HG03558 (cell line): ENCODE measurements around the gene UVRAG.

Experiments
- ATAC-seq: cut with Tn5 transposase; IDR thresholded peaks from one replicate; pipeline ENCODE4 v1.9.1; 2021; ENCODE audit warnings: moderate number of reproducible peaks; ENCODE audit not compliant: unreplicated experiment; ENCODE audit errors: extremely low read depth

Gene UVRAG

GRCh38 chr11:75996523-75997442 is 181.8 kb downstream of the UVRAG start:
- no peak for ATAC-seq

DNA sequence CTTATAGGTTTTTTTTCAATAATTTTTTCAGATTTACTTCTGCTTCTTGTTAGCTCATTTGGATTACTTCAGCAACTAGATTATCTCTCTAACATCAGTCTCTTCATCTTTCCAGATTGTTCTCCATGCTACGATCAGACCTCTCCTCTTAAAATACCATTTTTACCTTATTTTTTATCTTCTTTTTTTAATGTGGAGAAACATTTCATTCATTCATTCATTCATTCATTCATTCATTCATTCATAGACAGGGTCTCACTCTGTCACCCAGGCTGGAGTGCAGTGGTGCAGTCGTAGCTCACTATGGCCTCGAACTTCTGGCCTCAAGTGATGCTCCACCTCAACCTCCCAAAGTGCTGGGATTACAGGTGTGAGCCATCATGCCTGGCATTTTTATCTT is 189.4 kb downstream of the UVRAG start:
- ATAC-seq, result no peak

DNA sequence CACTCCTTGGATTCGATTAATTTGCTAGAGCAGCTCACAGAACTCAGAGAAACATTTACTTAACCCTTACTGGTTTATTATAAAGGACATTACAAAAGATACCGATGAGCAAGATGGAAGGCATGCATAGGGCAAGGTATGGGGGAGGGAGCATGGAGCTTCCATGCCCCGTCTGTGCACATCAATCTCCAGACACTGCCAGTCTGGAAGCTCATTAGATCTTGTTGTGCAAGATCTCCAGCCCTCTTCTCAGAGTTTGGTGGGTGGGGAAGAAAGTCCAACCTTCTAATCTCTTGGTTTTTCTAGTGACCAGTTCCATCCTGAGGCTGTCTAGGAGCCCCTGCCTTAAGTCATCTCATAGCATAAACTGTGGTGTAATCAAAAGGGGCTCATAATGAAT is 190.7 kb downstream of the UVRAG start:
- ATAC-seq, result no peak

DNA sequence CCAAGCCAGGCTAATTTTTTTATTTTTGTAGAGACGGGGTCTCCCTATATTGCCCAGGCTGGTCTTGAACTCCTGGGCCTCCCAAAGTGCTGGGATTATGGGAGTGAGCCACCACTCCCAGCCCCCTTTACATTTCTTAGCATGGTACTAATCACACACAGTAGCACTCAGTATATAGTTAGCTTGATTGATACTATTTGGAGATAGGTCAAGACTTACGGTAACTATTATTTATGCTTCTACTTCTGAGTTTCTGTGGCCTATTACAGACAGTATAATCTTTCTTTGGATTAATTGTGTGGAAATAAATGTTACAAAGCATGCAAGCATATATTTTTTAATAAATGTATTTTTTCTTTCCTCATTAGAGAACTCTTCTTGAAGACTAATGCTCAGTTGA is 192.2 kb downstream of the UVRAG start:
- no peak for ATAC-seq

GRCh38 chr11:76008474-76008873 is 193.5 kb downstream of the UVRAG start:
- ATAC-seq, result no peak

- ATAC-seq, result no peak
Measured at GRCh38 chr11:76010051-76010450, 195.0 kb downstream of the UVRAG start.

- no peak for ATAC-seq
Measured at GRCh38 chr11:76013526-76013925, 198.5 kb downstream of the UVRAG start.

DNA sequence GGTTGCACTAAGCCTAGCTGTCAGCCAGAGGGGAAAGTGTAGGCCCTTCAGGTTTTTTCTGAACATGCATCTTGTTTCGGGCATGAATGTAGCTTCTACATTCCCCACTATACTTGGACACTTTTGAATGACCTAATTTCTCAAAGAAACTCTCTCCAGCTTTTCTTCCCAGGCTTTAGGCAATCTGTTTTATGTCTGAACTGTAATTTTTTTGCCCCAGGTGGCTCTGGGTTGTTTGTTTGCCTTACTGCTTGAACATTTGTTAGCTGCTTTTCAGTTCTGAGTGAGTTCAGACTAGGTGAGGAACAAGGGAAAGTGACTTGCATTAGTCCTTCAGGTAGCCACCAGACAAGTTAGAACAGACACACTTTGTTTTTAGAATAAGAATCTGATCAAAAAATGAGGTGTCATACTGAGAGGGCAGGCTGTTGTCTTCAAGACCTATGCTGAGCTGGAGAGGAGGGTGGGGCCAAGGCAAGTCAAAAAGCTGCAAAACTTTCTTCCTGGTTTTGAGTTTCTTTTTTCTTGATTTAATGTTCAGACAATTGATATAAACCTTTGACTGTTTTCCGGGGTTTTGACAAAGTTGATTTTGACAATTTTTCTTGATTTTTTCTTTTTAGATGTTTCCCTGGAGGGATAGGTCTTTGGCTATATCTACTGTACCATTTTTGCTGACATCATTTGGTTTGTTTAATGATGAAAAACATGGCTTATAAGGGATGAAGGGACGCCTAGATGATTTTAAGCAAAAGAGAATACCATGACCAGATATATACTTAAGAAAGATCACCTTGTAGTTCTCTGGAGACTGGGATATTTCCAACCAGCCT is 208.4 kb downstream of the UVRAG start:
- no peak for ATAC-seq

DNA sequence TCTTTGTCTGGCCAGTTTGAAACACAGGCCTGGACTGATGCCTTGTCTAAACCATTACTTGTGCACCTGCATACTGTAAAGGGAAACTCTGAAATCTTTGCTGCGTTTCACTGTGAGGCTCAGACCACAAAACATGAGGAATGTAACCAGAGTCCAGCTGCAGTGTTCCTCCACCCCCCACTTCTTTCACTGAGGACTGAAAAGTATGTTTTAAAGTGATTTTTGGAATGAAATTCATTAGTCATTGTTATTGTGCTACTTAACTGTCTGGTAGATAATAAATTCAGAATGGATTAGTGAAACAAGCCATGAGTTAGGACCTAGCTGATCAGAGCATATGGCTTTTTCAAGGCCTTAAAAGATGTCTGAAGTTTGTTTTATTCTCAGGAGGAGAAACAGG is 210.1 kb downstream of the UVRAG start:
- no peak for ATAC-seq

- no peak for ATAC-seq
Measured at GRCh38 chr11:76025817-76026216, 210.8 kb downstream of the UVRAG start.

GRCh38 chr11:76026281-76026680 is 211.3 kb downstream of the UVRAG start:
- no peak for ATAC-seq

- no peak for ATAC-seq
Measured at GRCh38 chr11:76026862-76027261, 211.9 kb downstream of the UVRAG start.

DNA sequence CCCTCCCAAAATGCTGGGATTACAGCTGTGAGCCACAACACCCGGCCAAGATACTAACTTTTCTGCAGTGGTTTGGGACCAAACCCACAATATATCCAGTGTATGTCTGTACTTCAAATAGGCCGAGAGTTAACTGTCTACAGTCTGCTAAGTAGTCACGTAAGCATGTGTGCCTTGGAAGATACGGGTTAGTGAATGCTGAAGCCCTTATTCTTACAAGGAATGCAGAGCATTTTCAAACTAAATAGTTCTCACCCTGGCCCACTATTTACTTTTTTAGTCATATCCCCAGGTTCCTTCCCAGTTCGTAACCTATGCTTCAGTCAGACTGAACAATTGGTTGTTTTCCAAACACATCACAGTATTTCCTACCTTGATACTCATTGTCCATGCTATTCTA is 215.3 kb downstream of the UVRAG start:
- no peak for ATAC-seq

DNA sequence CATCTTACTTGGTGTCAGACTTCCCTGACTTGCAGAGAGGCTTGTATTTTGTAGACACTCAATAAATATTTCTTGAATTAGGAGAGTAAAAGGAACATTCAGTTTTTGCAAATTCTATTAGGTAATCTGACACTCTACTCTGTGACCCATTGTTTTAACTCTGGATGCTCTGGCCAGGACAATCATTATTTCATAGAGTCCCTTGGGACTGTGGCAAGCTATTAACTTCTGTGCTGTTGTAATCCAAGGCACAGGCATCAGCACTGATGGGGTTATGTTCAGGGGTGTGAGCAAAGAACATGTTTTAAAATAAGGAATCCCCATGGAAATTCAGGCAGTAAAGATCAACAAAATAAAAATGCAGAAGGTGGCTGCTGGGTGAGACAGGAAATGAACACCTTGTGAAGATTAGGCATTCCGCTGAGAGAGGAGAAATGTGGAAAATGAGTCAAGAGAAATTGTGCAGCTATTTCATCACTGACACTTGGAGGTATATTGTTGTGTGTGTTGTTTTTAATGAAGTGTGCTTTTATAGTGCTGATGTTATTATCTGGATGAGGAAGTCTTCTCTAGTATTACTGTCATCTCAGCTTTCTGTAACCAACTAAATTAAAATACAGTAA is 216.1 kb downstream of the UVRAG start:
- no peak for ATAC-seq

DNA sequence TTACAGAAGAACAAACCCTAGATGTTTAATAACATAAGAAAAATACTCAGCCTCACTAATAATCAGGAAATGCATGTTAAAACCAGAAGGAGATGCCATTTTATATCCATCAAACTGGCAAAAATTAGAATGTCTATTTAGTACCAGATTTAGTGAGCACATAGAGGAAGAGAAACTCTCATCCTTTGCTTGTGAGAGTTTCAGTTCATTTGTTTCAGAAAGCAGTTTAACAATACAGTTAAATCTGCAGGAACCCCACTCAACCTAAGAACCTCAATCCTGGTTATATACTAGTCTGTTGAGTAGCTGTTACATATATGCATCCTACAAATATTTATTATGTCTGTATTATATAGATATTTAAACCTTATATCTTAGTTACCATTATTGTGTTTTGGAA is 218.7 kb downstream of the UVRAG start:
- ATAC-seq, result no peak

- no peak for ATAC-seq
Measured at GRCh38 chr11:76035020-76035419, 220.0 kb downstream of the UVRAG start.

- ATAC-seq, result no peak
Measured at GRCh38 chr11:76038608-76039007, 223.6 kb downstream of the UVRAG start.

GRCh38 chr11:76041208-76041607 is 226.2 kb downstream of the UVRAG start:
- no peak for ATAC-seq

DNA sequence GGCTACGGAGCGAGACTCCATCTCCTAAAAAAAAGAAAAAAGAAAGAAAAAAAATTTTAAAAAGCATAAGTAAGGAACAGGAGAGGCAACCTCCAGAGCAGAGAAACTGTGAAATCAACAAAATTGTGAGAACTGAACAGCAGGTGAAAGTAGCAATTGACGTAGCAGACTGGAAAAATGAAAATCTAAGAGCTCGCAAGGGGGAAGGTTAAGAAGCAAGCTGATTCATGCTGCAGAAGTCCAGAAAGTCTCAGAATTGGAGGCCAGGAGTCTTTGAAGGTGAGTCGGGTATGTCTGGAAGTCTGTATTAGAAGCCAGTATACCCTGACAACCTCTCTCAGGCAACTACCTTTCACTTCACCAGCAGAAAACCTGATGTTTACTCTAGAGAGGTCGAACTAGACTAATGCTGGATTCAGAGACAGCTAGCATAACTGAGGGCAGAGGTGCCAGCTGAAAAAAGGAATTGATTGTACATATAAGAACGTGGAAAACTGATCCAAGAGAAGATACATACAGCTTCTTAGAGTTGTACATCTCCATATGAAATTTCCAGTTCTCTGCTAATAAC is 229.8 kb downstream of the UVRAG start:
- ATAC-seq, result no peak

DNA sequence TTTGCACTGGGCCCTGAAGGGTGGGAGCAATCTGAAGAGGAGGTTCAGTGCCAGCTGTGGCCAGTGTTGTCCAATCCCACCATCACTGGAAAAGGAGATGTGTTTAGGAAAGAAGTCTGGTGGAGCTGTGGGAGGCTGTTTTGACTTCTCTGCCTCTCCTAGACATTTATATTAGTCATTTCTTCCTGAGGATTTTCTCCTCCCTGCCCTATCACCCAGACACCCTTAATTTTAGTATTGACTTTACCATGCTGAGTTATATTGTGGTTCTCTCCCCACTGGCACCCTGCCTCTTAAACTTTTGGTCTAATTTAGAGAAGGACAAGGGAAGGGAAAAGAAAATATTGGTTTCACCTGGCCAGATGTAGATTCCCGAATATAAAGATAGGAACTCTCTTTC is 232.2 kb downstream of the UVRAG start:
- ATAC-seq, result no peak

- no peak for ATAC-seq
Measured at GRCh38 chr11:76047766-76048165, 232.8 kb downstream of the UVRAG start.
